SK-N-SH (cell line): Measurements from ENCODE around the gene NKAIN1.

Source experiments
- CHD2 ChIP-seq: fragments of 150-350 bp; IDR thresholded peaks from 2 replicates; pipeline ENCODE4 v1.6.1; 2018; ENCODE audit warnings: low read length; ENCODE audit not compliant: partially characterized antibody
- CTCF ChIP-seq: fragments of 200-600 bp; sonication (generic); IDR thresholded peaks from 2 replicates; pipeline ENCODE4 v1.6.1; 2017; ENCODE audit warnings: antibody characterized with exemption, mild to moderate bottlenecking, moderate library complexity
- EP300 ChIP-seq, 2 experiments: IDR thresholded peaks; 2 replicates each; pipeline versions ENCODE4 v1.4.0 to v1.6.1; 2012; ENCODE audit warnings: borderline replicate concordance in 1 of 2, low read depth in 1 of 2, low read length in 1 of 2
- EZH2phosphoT487 ChIP-seq: fragments of 200-600 bp; sonication (generic); IDR thresholded peaks from 2 replicates; pipeline ENCODE4 v1.6.1; 2017; ENCODE audit warnings: low read depth, mixed run types, mild to moderate bottlenecking, antibody characterized with exemption, moderate library complexity, borderline replicate concordance
- FOXJ3 ChIP-seq: sonication (generic); formaldehyde crosslinking; IDR thresholded peaks from 2 replicates; pipeline ENCODE4 v1.5.1; 2020; ENCODE audit warnings: mild to moderate bottlenecking, missing genetic modification reagents
- GABPA ChIP-seq: IDR thresholded peaks from 2 replicates; pipeline ENCODE4 v1.4.0; 2012; ENCODE audit warnings: low read depth, mild to moderate bottlenecking
- JUND ChIP-seq: IDR thresholded peaks from 2 replicates; pipeline ENCODE4 v1.4.0; 2012
- MXI1 ChIP-seq: IDR thresholded peaks from 2 replicates; pipeline ENCODE4 v1.6.1; 2012; ENCODE audit warnings: mild to moderate bottlenecking, low read depth, low read length, improper control_type of control experiment
- RAD21 ChIP-seq: IDR thresholded peaks from 2 replicates; pipeline ENCODE4 v1.6.1; 2012; ENCODE audit warnings: mild to moderate bottlenecking, low read length
- REST ChIP-seq: IDR thresholded peaks from 2 replicates; pipeline ENCODE4 v1.6.1; 2012; ENCODE audit warnings: mild to moderate bottlenecking, low read depth, low read length, moderate library complexity
- SIN3A ChIP-seq: IDR thresholded peaks from 2 replicates; pipeline ENCODE4 v1.6.1; 2012; ENCODE audit warnings: low read depth, mild to moderate bottlenecking, low read length, moderate library complexity, borderline replicate concordance
- TAF1 ChIP-seq: IDR thresholded peaks from 2 replicates; pipeline ENCODE4 v1.6.1; 2012; ENCODE audit warnings: low read depth, mild to moderate bottlenecking, low read length, moderate library complexity, borderline replicate concordance

GRCh38 chr1:31224068-31224467, 15.6 kb downstream of the NKAIN1 start:
- TF ChIP-seq CTCF (no peak), EP300 (IDR thresholded peaks at IDR 0.05; ENCODE audit: borderline replicate concordance in 1 of 2, low read depth in 1 of 2, low read length in 1 of 2) (no peak), GABPA (no peak), MXI1 (no peak), SIN3A (no peak), TAF1 (no peak), RAD21 (no peak), REST (no peak), FOXJ3 (no peak), EZH2phosphoT487 (no peak), JUND (no peak), CHD2 (no peak)
